Spleen (tissue), 11 donors: Measurements from ENCODE around the gene SCRN2. TPM values are rescaled to one million over a fixed set of nuclear protein-coding genes. Genes with fewer than 3 reads are reported as not detected.
A peak's percentile ranks its signal among the peaks of the same experiment; 100 is the strongest.

Source experiments
- DNase-seq: peaks from one replicate; pipeline ENCODE4 v3.0.0-alpha.2; 2020
- H3K27ac ChIP-seq, 8 donors: fragments of 200-600 bp; sonication (generic) in 7 of 8; 1 replicate in 4 of 8; 2 replicates in 4 of 8; pipeline versions ENCODE4 v1.5.0 to v1.8.0; 2016 to 2021; ENCODE audit warnings: inconsistent platforms in 4 of 8, mild to moderate bottlenecking in 4 of 8, moderate library complexity in 1 of 8
- H3K27me3 ChIP-seq, 7 donors: fragments of 200-600 bp; sonication (generic) in 6 of 7; replicated peaks in 1 of 7; 1 replicate in 4 of 7; 2 replicates in 3 of 7; pipeline versions ENCODE4 v1.5.0 to v1.8.0; 2016 to 2021; ENCODE audit warnings: inconsistent platforms in 3 of 7, mild to moderate bottlenecking in 1 of 7
- H3K36me3 ChIP-seq, 6 donors: fragments of 200-600 bp; sonication (generic) in 5 of 6; 1 replicate in 4 of 6; 2 replicates in 2 of 6; pipeline versions ENCODE4 v1.5.0 to v1.8.0; 2016 to 2021; ENCODE audit warnings: inconsistent platforms in 2 of 6
- H3K4me1 ChIP-seq, 6 donors: fragments of 200-600 bp; sonication (generic) in 5 of 6; 1 replicate in 3 of 6; 2 replicates in 3 of 6; pipeline versions ENCODE4 v1.5.0 to v1.8.0; 2016 to 2021; ENCODE audit warnings: inconsistent platforms in 3 of 6
- H3K4me3 ChIP-seq, 8 donors: fragments of 200-600 bp; sonication (generic) in 7 of 8; 1 replicate in 4 of 8; 2 replicates in 4 of 8; pipeline versions ENCODE4 v1.5.0 to v1.8.0; 2016 to 2021; ENCODE audit warnings: inconsistent platforms in 4 of 8, mild to moderate bottlenecking in 4 of 8, moderate library complexity in 2 of 8
- H3K9me3 ChIP-seq, 8 donors: fragments of 200-600 bp; sonication (generic) in 7 of 8; 1 replicate in 4 of 8; 2 replicates in 4 of 8; pipeline versions ENCODE4 v1.5.0 to v1.8.0; 2016 to 2021; ENCODE audit warnings: inconsistent platforms in 4 of 8
- POLR2A ChIP-seq, 3 donors: fragments of 450-650 bp; IDR thresholded peaks; one replicate each; pipeline ENCODE4 v1.5.1; 2017; ENCODE audit warnings: antibody characterized with exemption in 3 of 3, mild to moderate bottlenecking in 1 of 3
- POLR2AphosphoS5 ChIP-seq, 3 donors: sonication (generic); formaldehyde crosslinking; IDR thresholded peaks; one replicate each; pipeline ENCODE4 v1.5.1; 2017; ENCODE audit warnings: antibody characterized with exemption in 3 of 3
- WGBS, 5 donors: extraction: QIAGEN DNeasy Blood & Tissue Kit in 3 of 5; methylation state at CpG; one replicate each; pipeline versions ENCODE4 v1.1.5 to v1.1.7; 2013 to 2018; 5-methylcytosine and 5-hydroxymethylcytosine counted together
- intact Hi-C: fragments of 100-400 bp; cut with DNase I; formaldehyde crosslinking; loops from one replicate; pipeline ENCODE4 v1.15.0; 2023; ENCODE audit warnings: low total_unique reads
- polyA plus RNA-seq, 3 donors: library from polyadenylated mRNA; stranded (reverse); fragments of 200-250 nt; gene quantifications; one replicate each; pipeline ENCODE4 v1.2.1, GENCODE V29; 2013
- total RNA-seq, 7 donors: library from RNA; depleted of rRNA in 3 of 7; stranded (reverse); fragments of >200 nt in 3 of 7; fragmentation: NEBNext Ultra II Directional in 4 of 7; extraction: Animal tissue kit (Norgen Biotek cat#: 25700) in 4 of 7; gene quantifications; one replicate each; pipeline versions ENCODE4 v1.1.0 to v1.2.1, GENCODE V29; 2016 to 2021
- TF ChIP-seq, protein P1 (sequence below), 11 experiments: fragments of 200-600 bp in 7 of 11; fragments of 450-650 bp in 4 of 11; sonication (generic) in 4 of 11; IDR thresholded peaks in 8 of 11; conservative IDR thresholded peaks in 3 of 11; 1 replicate in 7 of 11; 2 replicates in 4 of 11; pipeline versions ENCODE4 v1.4.0 to v1.8.0; 2016 to 2021; ENCODE audit warnings: antibody characterized with exemption in 11 of 11, inconsistent platforms in 4 of 11, mild to moderate bottlenecking in 1 of 11
- donor health status: healthy with polysubstance abuse.
- donor health status: DM: no; HTN: no; CAD: no; lungs with moderate emphysema.
- donor health status: DM: no; HTN: no; CAD: no.
- donor health status: Bipolar disorder and iron deficiency.
- donor health status: healthy.
- donor health status: DM: no; HTN: no; CAD: no.
- donor health status: DM: yes; HTN: yes; CAD: no.

The SCRN2 gene
- total and polyA plus RNA-seq, 10 donors, result 37.5 to 59.4 (median 49.7) TPM

GRCh38 chr17:47792979-47793378, 48.1 kb downstream of the SCRN2 start:
- intact Hi-C loops, result loop anchor here (10.0 kb wide), 1 partner anchor 98 kb away; the partner anchor contains the start of gene TBKBP1
- Histone ChIP-seq H3K36me3 (no peaks in the 10 kb centered on the region), H3K27ac (no peak overlapping the region), H3K27me3 (peaks cover 0 to 85% (median 59%) of the 10 kb centered on the region in 7 donors), H3K4me1 (peaks cover 9 to 16% (median 10%) of the 10 kb centered on the region in 6 donors), H3K4me3 (no peak overlapping the region), H3K9me3 (no peaks in the 10 kb centered on the region)
- no peak for DNase-seq
- 57 to 73% (median 70%) methylated on average over 6 of the region's 6 CpGs for WGBS, 5 donors
- TF ChIP-seq POLR2A (IDR thresholded peaks at IDR 0.05) (no peak), POLR2AphosphoS5 (IDR thresholded peaks at IDR 0.05) (no peak)
- TF ChIP-seq, protein P1, sequence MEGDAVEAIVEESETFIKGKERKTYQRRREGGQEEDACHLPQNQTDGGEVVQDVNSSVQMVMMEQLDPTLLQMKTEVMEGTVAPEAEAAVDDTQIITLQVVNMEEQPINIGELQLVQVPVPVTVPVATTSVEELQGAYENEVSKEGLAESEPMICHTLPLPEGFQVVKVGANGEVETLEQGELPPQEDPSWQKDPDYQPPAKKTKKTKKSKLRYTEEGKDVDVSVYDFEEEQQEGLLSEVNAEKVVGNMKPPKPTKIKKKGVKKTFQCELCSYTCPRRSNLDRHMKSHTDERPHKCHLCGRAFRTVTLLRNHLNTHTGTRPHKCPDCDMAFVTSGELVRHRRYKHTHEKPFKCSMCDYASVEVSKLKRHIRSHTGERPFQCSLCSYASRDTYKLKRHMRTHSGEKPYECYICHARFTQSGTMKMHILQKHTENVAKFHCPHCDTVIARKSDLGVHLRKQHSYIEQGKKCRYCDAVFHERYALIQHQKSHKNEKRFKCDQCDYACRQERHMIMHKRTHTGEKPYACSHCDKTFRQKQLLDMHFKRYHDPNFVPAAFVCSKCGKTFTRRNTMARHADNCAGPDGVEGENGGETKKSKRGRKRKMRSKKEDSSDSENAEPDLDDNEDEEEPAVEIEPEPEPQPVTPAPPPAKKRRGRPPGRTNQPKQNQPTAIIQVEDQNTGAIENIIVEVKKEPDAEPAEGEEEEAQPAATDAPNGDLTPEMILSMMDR (IDR thresholded peaks at IDR 0.05 in 8 of 11, conservative IDR thresholded peaks at IDR 0.05 in 3 of 11), result no peak

DNA sequence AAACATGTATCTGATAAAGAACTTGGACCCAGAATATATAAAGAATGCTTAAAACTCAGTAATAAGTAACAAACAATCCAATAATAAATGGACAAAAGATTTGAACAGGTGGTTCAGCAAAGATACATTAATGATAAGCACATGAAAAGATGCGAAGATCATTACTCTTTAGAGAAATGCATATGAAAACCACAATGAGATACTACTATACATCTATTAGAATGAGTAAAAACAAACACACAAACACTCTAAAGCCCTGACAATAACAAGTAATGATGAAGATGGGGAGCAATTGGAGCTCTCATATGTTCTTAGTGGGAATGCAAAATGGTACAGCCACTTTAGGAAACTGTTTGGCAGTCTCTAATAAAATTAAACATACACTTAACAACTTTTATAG, 48.6 kb downstream of the SCRN2 start:
- no peak overlapping the region for H3K4me3 ChIP-seq
- H3K36me3 ChIP-seq, result no peaks in the 10 kb centered on the region
- no peaks in the 10 kb centered on the region for H3K9me3 ChIP-seq
- TF ChIP-seq POLR2A (IDR thresholded peaks at IDR 0.05), result no peak
- TF ChIP-seq, protein P1 (IDR thresholded peaks at IDR 0.05 in 8 of 11, conservative IDR thresholded peaks at IDR 0.05 in 3 of 11), result no peak
- no peak for TF ChIP-seq POLR2AphosphoS5 (IDR thresholded peaks at IDR 0.05)
- WGBS, 5 donors, result 76 to 94% (median 80%) methylated on average over 1 of the region's 1 CpG
- peaks cover 0 to 90% (median 62%) of the 10 kb centered on the region in 7 donors for H3K27me3 ChIP-seq
- no peak for DNase-seq
- peaks cover 9 to 16% (median 10%) of the 10 kb centered on the region in 6 donors for H3K4me1 ChIP-seq
- H3K27ac ChIP-seq, result no peak overlapping the region
- intact Hi-C loops, result loop anchor here (10.0 kb wide), 1 partner anchor 98 kb away; the partner anchor contains the start of gene TBKBP1

- no peaks in the 10 kb centered on the region for H3K9me3 ChIP-seq
- intact Hi-C loops, result loop anchor here (10.0 kb wide), 1 partner anchor 96 kb away; the partner anchor contains the start of gene TBKBP1
- WGBS, 5 donors, result 31 to 48% (median 40%) methylated on average over 3 of the region's 3 CpGs
- H3K36me3 ChIP-seq, result no peaks in the 10 kb centered on the region
- peaks cover 9 to 16% (median 10%) of the 10 kb centered on the region in 6 donors for H3K4me1 ChIP-seq
- TF ChIP-seq POLR2A (IDR thresholded peaks at IDR 0.05) (no peak), POLR2AphosphoS5 (IDR thresholded peaks at IDR 0.05) (no peak)
- TF ChIP-seq, protein P1 (IDR thresholded peaks at IDR 0.05 in 8 of 11, conservative IDR thresholded peaks at IDR 0.05 in 3 of 11), result no peak
- no peak overlapping the region for H3K4me3 ChIP-seq
- H3K27ac ChIP-seq, result no peak overlapping the region
- no peak for DNase-seq
- H3K27me3 ChIP-seq, result peaks cover 0 to 95% (median 65%) of the 10 kb centered on the region in 7 donors
Observed at GRCh38 chr17:47791025-47791424, 50.0 kb downstream of the SCRN2 start.

- intact Hi-C loops, result loop anchor here (10.0 kb wide), 1 partner anchor 95 kb away; the partner anchor contains the start of gene TBKBP1
- Histone ChIP-seq H3K36me3 (no peaks in the 10 kb centered on the region), H3K4me1 (peaks cover 9 to 16% (median 10%) of the 10 kb centered on the region in 6 donors), H3K4me3 (peak overlapping the region; percentile 14 to 69 (median 44)), H3K27me3 (peaks cover 0 to 94% (median 70%) of the 10 kb centered on the region in 7 donors), H3K27ac (no peak overlapping the region), H3K9me3 (no peaks in the 10 kb centered on the region)
- TF ChIP-seq POLR2AphosphoS5 (IDR thresholded peaks at IDR 0.05) (peak in 2 of 3 donors; percentile 10 to 47), POLR2A (IDR thresholded peaks at IDR 0.05) (no peak)
- TF ChIP-seq, protein P1 (IDR thresholded peaks at IDR 0.05 in 8 of 11, conservative IDR thresholded peaks at IDR 0.05 in 3 of 11), result peak in 10 of 11 experiments; percentile 11 to 64 (median 45)
- 1 to 3% (median 2%) methylated on average over 34 to 70 of the region's 70 CpGs for WGBS, 5 donors
- peak; percentile 85 for DNase-seq
Observed at GRCh38 chr17:47789611-47790561, 51.2 kb downstream of the SCRN2 start.
